HG03159 (cell line): ENCODE results near the gene MITF.

Source experiments
- ATAC-seq: cut with Tn5 transposase; IDR thresholded peaks from one replicate; pipeline ENCODE4 v1.9.1; 2021; ENCODE audit warnings: mild to moderate bottlenecking, moderate library complexity; ENCODE audit not compliant: unreplicated experiment

The MITF gene

DNA sequence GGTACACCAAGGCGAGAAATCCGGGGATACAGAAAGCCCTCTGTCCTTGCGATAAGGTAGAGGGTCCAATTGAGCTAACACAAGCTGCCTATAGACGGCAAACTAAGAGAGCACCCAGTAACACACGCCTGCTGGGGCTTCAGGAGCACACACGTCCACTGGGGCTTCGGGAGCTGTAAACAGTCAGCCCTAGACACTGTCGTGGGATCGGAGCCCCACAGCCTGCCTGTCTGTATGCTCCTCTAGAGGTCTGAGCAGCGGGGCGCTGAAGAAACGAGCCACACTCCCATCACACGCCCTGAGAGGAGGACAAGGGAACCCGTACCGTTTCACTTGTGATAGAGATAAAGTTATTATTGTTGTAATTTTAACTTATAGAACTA lies 260.8 kb downstream of the MITF start:
- ATAC-seq = no peak

DNA sequence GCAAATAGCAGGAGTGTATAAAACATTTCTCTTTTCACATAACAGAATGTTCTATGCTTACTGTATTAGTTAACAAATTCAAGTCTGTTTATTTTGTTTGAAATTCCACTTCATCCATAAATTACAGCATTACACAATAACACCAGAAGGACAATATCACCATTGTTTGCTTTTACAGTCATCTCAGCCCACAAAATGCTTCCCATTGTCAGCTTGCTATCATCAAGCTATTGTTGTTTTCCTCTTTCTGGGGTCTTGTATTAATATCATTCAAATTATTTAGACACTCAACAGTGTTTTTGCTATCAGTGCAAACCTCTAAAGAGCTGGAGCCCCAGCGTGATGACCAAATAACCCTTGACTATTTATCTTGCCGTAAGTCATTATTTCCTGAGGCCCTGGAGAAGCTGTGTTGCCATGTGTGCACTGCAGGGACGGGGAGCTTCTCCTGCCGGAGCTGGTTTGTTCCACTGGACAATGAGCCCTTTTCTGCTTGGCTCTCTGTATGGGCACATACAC lies 261.4 kb downstream of the MITF start:
- ATAC-seq = no peak

DNA sequence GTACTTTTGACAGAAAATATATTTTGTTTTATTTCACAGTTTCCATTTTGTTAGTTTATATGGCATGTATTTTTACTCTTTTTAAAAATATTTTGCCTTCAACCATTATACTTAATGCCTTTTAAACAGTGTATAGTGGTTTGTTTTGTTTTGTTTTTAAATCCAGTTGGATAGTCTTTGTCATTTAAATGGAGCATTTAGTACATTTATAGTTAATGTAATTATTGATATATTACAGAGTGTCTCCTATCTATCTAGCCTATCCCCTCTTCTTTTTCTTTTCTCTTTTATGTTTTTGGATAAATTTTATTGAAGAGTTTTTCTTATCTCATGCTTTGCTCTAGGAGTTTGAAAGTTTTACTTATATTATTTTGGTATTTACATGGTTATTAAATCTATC lies 263.9 kb downstream of the MITF start:
- ATAC-seq = no peak

DNA sequence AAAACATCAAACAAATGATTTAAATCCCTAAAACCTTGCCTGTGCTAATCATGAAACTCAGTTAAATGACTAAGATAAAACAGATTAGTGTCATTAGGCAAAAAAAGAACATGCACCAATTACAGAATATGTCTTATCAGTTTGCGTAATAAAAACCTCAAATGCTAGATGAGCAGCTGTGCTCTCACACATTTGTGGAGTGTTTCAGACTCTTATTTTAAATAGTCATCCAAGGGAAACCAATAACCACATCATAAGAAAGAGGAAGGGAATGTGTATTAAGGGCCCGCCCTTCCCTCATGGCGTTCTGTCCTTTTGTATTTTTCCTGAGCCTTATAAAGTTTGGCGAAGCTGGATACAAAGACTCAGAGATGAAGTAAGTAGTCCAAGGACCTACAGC lies 266.8 kb downstream of the MITF start:
- ATAC-seq = no peak

DNA sequence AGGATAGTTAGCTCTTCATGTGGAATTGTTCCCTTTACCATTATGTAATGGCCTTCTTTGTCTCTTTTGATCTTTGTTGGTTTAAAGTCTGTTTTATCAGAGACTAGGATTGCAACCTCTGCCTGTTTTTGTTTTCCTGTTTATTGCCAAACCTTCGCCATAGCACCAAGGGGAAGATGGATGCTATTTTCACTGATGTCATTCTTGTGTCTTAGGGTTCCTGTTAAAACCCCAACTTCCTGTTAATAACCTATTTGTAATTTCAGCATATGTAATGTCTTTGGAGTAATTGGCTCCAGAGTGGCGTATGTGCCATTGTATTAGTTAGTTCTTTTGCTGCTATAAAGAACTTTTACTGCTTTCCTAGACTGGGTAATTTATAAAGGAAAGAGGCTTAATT lies 271.1 kb downstream of the MITF start:
- no peak for ATAC-seq

DNA sequence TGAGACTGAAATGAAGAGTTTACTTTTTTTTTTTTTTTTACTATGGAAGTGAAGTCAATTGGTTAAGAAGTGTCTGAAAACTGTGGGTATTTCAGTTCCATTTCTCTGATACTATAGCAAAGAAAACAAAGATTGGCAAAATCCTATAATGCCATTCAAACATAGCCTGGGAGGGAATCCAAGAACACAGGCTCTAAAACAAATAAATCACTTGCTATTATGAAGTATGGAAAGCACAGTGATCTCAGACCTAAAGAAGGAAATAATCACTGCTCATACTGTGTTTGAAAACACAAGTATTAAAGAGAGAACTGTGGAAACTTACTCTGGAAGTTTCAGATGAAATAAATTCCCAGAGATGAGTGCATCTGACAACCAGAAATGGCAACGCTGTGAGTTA lies 272.3 kb downstream of the MITF start:
- no peak for ATAC-seq
